Panc1 (cell line): Measurements from ENCODE around the gene FAM156A. TPM values are rescaled to one million over a fixed set of nuclear protein-coding genes. Genes with fewer than 3 reads are reported as not detected.
"Not testable (repeated sequence)": the region's sequence is repeated elsewhere in the genome, so short reads cannot be mapped to it uniquely, and the experiment has no call there.

Experiments used
- ATAC-seq: fragments of 200-7000 bp; cut with Tn5 transposase; 2 replicates; pipeline ENCODE4 v1.9.1; 2020; ENCODE audit warnings: mild to moderate bottlenecking, moderate library complexity
- BruUV-seq: library from RNA; stranded (reverse); fragments of 400-500 nt; replicated peaks from 2 replicates; lab custom pipeline; 2021; lab: Mats Ljungman, UMichigan
- CTCF ChIA-PET: fragments of 300-600 bp; sonication (Branson Sonifier 250); formaldehyde crosslinking; loops from one replicate; lab custom pipeline; 2022; ENCODE audit warnings: antibody characterized with exemption; lab: Charles Lee
- POLR2A ChIA-PET: fragments of 300-600 bp; sonication (Branson Sonifier 250); formaldehyde crosslinking; loops from one replicate; lab custom pipeline; 2022; ENCODE audit warnings: antibody characterized with exemption; lab: Charles Lee
- DNase-seq: peaks from one replicate; pipeline ENCODE4 v3.0.0-alpha.2; 2010; ENCODE audit warnings: low read depth, low spot score
- H3K27ac ChIP-seq: 2 replicates; pipeline ENCODE4 v1.5.1; 2011; ENCODE audit warnings: mild to moderate bottlenecking, low read length, inconsistent platforms
- H3K27me3 ChIP-seq: fragments of 200-500 bp; sonication (Bioruptor generic); 2 replicates; pipeline ENCODE4 v1.6.0; 2014; ENCODE audit warnings: low read length, inconsistent platforms; ENCODE audit not compliant: control insufficient read depth, insufficient read depth
- H3K36me3 ChIP-seq: fragments of 200-500 bp; sonication (Bioruptor generic); 2 replicates; pipeline ENCODE4 v1.5.1; 2014; ENCODE audit warnings: inconsistent platforms, mild to moderate bottlenecking, low read length, moderate library complexity; ENCODE audit not compliant: control insufficient read depth, insufficient read depth
- H3K4me1 ChIP-seq: 2 replicates; pipeline ENCODE4 v1.5.1; 2011; ENCODE audit warnings: inconsistent platforms, mild to moderate bottlenecking, low read length, moderate library complexity; ENCODE audit not compliant: control insufficient read depth, insufficient read depth
- H3K4me3 ChIP-seq, 2 experiments: 2 replicates each; pipeline ENCODE4 v1.5.1; 2011 to 2012; ENCODE audit warnings: low read depth in 2 of 2, low read length in 2 of 2, mild to moderate bottlenecking in 2 of 2, inconsistent platforms in 1 of 2, moderate library complexity in 1 of 2
- H3K9me3 ChIP-seq: fragments of 200-500 bp; sonication (Bioruptor generic); 2 replicates; pipeline ENCODE4 v1.5.1; 2014; ENCODE audit warnings: low read depth, mild to moderate bottlenecking, inconsistent platforms, low read length, moderate library complexity; ENCODE audit not compliant: control insufficient read depth, insufficient read depth
- in situ Hi-C: cut with HindIII; loops from 2 replicates; pipeline ENCODE4 v1.10.0; 2016; ENCODE audit warnings: low sequenced_read_pairs, low pct_unique_long_range_greater_than_20kb
- intact Hi-C: fragments of 100-400 bp; cut with micrococcal nuclease; formaldehyde crosslinking; loops from one replicate; pipeline ENCODE4 v1.10.0; 2022; ENCODE audit not compliant: unreplicated experiment
- total RNA-seq: library from RNA; stranded (reverse); gene quantifications from one replicate; pipeline ENCODE4 v1.2.1, GENCODE V29; 2021; ENCODE audit not compliant: unreplicated experiment

The FAM156A gene
- total RNA-seq, 1 experiment from 2014 or later: 25.4 TPM

GRCh38 chrX:52958961-52959360 is 643 bp upstream of the FAM156A start:
- H3K4me1 ChIP-seq, CTCF ChIA-PET, H3K27ac ChIP-seq, ATAC-seq, H3K27me3 ChIP-seq, H3K4me3 ChIP-seq, in situ Hi-C loops, H3K9me3 ChIP-seq, DNase-seq, BruUV-seq, intact Hi-C loops, H3K36me3 ChIP-seq, POLR2A ChIA-PET: not testable (repeated sequence)

GRCh38 chrX:52949884-52950283 is 8.4 kb downstream of the FAM156A start:
- H3K4me3 ChIP-seq, in situ Hi-C loops, intact Hi-C loops, H3K27ac ChIP-seq, ATAC-seq, H3K36me3 ChIP-seq, H3K4me1 ChIP-seq, H3K27me3 ChIP-seq, BruUV-seq, H3K9me3 ChIP-seq, CTCF ChIA-PET, DNase-seq, POLR2A ChIA-PET: not testable (repeated sequence)

- H3K4me1 ChIP-seq, H3K9me3 ChIP-seq, ATAC-seq, POLR2A ChIA-PET, BruUV-seq, H3K27me3 ChIP-seq, H3K4me3 ChIP-seq, H3K36me3 ChIP-seq, DNase-seq, CTCF ChIA-PET, in situ Hi-C loops, intact Hi-C loops, H3K27ac ChIP-seq: not testable (repeated sequence)
Measured at GRCh38 chrX:52949325-52949724, 9.0 kb downstream of the FAM156A start.

GRCh38 chrX:52948265-52948664 is 10.1 kb downstream of the FAM156A start:
- H3K27me3 ChIP-seq, H3K4me3 ChIP-seq, in situ Hi-C loops, H3K4me1 ChIP-seq, BruUV-seq, DNase-seq, ATAC-seq, H3K9me3 ChIP-seq, H3K27ac ChIP-seq, POLR2A ChIA-PET, CTCF ChIA-PET, H3K36me3 ChIP-seq, intact Hi-C loops: not testable (repeated sequence)

- H3K4me1 ChIP-seq, POLR2A ChIA-PET, H3K27me3 ChIP-seq, BruUV-seq, H3K4me3 ChIP-seq, DNase-seq, in situ Hi-C loops, CTCF ChIA-PET, H3K36me3 ChIP-seq, H3K27ac ChIP-seq, ATAC-seq, intact Hi-C loops, H3K9me3 ChIP-seq: not testable (repeated sequence)
Measured at GRCh38 chrX:52947501-52947900, 10.8 kb downstream of the FAM156A start.

- POLR2A ChIA-PET, intact Hi-C loops, H3K4me1 ChIP-seq, DNase-seq, BruUV-seq, H3K36me3 ChIP-seq, H3K9me3 ChIP-seq, in situ Hi-C loops, H3K27me3 ChIP-seq, H3K4me3 ChIP-seq, CTCF ChIA-PET, ATAC-seq, H3K27ac ChIP-seq: not testable (repeated sequence)
Measured at GRCh38 chrX:52945838-52946494, 12.4 kb downstream of the FAM156A start.

- H3K4me1 ChIP-seq, H3K27ac ChIP-seq, ATAC-seq, BruUV-seq, DNase-seq, H3K4me3 ChIP-seq, POLR2A ChIA-PET, intact Hi-C loops, H3K27me3 ChIP-seq, H3K36me3 ChIP-seq, CTCF ChIA-PET, H3K9me3 ChIP-seq, in situ Hi-C loops: not testable (repeated sequence)
Measured at GRCh38 chrX:52941728-52942127, 16.6 kb downstream of the FAM156A start.
